Stomach smooth muscle (tissue), 2 donors: ENCODE data around the gene ZNF385A.

ENCODE experiments used
- H3K27ac ChIP-seq: one replicate; pipeline ENCODE4 v1.7.0; 2013; ENCODE audit warnings: mild to moderate bottlenecking, low read length, inconsistent platforms
- H3K27me3 ChIP-seq, 2 donors: one replicate each; pipeline ENCODE4 v1.7.0; 2013; ENCODE audit warnings: low read length in 2 of 2; ENCODE audit not compliant: insufficient read depth in 2 of 2, control insufficient read depth in 1 of 2
- H3K36me3 ChIP-seq, 2 donors: one replicate each; pipeline ENCODE4 v1.7.0; 2013; ENCODE audit warnings: low read length in 2 of 2; ENCODE audit not compliant: control insufficient read depth in 2 of 2, insufficient read depth in 2 of 2
- H3K4me1 ChIP-seq: one replicate; pipeline ENCODE4 v1.7.0; 2013; ENCODE audit warnings: low read length; ENCODE audit not compliant: control insufficient read depth, insufficient read depth
- H3K4me3 ChIP-seq, 2 donors: one replicate each; pipeline ENCODE4 v1.7.0; 2013; ENCODE audit warnings: low read length in 2 of 2
- H3K9ac ChIP-seq, 2 donors: one replicate each; pipeline ENCODE4 v1.7.0; 2013; ENCODE audit warnings: low read length in 2 of 2, mild to moderate bottlenecking in 1 of 2
- H3K9me3 ChIP-seq, 2 donors: one replicate each; pipeline ENCODE4 v1.7.0; 2013; ENCODE audit warnings: low read length in 2 of 2; ENCODE audit not compliant: control insufficient read depth in 2 of 2
- donor health status: healthy.
- donor health status: Pancreatic carcinoma.

Gene ZNF385A

GRCh38 chr12:54381136-54381535 lies 3.4 kb downstream of the ZNF385A start:
- peaks cover 20% of the 10 kb centered on the region for H3K4me1 ChIP-seq
- H3K9me3 ChIP-seq = no peaks in the 10 kb centered on the region
- no peak overlapping the region for H3K27ac ChIP-seq
- H3K36me3 ChIP-seq = no peaks in the 10 kb centered on the region
- H3K27me3 ChIP-seq = no peaks in the 10 kb centered on the region
- no peak overlapping the region for H3K9ac ChIP-seq
- no peak overlapping the region for H3K4me3 ChIP-seq

GRCh38 chr12:54379398-54380201 lies 4.9 kb downstream of the ZNF385A start:
- Histone ChIP-seq H3K9ac (peak overlapping the region; percentile 53 to 68), H3K27ac (peak overlapping the region; percentile 60), H3K4me1 (peaks cover 32% of the 10 kb centered on the region), H3K4me3 (peak overlapping the region; percentile 63 to 85), H3K27me3 (no peaks in the 10 kb centered on the region), H3K9me3 (no peaks in the 10 kb centered on the region), H3K36me3 (no peaks in the 10 kb centered on the region)

GRCh38 chr12:54378796-54379397 lies 5.6 kb downstream of the ZNF385A start:
- peak overlapping the region; percentile 63 to 85 for H3K4me3 ChIP-seq
- no peaks in the 10 kb centered on the region for H3K36me3 ChIP-seq
- H3K9ac ChIP-seq = peak overlapping the region; percentile 68 to 76
- no peaks in the 10 kb centered on the region for H3K27me3 ChIP-seq
- H3K27ac ChIP-seq = peak overlapping the region; percentile 60
- peaks cover 34% of the 10 kb centered on the region for H3K4me1 ChIP-seq
- no peaks in the 10 kb centered on the region for H3K9me3 ChIP-seq

GRCh38 chr12:54377797-54378515 lies 6.6 kb downstream of the ZNF385A start:
- H3K27me3 ChIP-seq = no peaks in the 10 kb centered on the region
- no peaks in the 10 kb centered on the region for H3K9me3 ChIP-seq
- peak overlapping the region; percentile 56 to 85 for H3K4me3 ChIP-seq
- H3K36me3 ChIP-seq = peaks cover 0 to 2% of the 10 kb centered on the region in 2 donors
- peaks cover 34% of the 10 kb centered on the region for H3K4me1 ChIP-seq
- H3K27ac ChIP-seq = peak overlapping the region; percentile 18
- peak overlapping the region; percentile 55 to 76 for H3K9ac ChIP-seq

GRCh38 chr12:54377007-54377406 lies 7.5 kb downstream of the ZNF385A start:
- Histone ChIP-seq H3K27ac (peak overlapping the region; percentile 31), H3K9ac (no peak overlapping the region), H3K36me3 (peaks cover 0 to 2% of the 10 kb centered on the region in 2 donors), H3K4me3 (peak overlapping the region in 1 of 2 donors; percentile 35), H3K4me1 (peaks cover 35% of the 10 kb centered on the region), H3K9me3 (no peaks in the 10 kb centered on the region), H3K27me3 (no peaks in the 10 kb centered on the region)

GRCh38 chr12:54376596-54376995 lies 7.9 kb downstream of the ZNF385A start:
- Histone ChIP-seq H3K4me1 (peaks cover 39% of the 10 kb centered on the region), H3K4me3 (peak overlapping the region in 1 of 2 donors; percentile 35), H3K27me3 (no peaks in the 10 kb centered on the region), H3K9me3 (no peaks in the 10 kb centered on the region), H3K9ac (no peak overlapping the region), H3K27ac (peak overlapping the region; percentile 31), H3K36me3 (peaks cover 0 to 2% of the 10 kb centered on the region in 2 donors)

- Histone ChIP-seq H3K9ac (no peak overlapping the region), H3K27ac (no peak overlapping the region), H3K9me3 (no peaks in the 10 kb centered on the region), H3K4me3 (no peak overlapping the region), H3K27me3 (no peaks in the 10 kb centered on the region), H3K36me3 (peaks cover 0 to 2% of the 10 kb centered on the region in 2 donors), H3K4me1 (peaks cover 52% of the 10 kb centered on the region)
These were observed 9.3 kb downstream of the ZNF385A start for GRCh38 chr12:54375259-54375579.

- Histone ChIP-seq H3K4me1 (peaks cover 55% of the 10 kb centered on the region), H3K4me3 (no peak overlapping the region), H3K27ac (no peak overlapping the region), H3K9ac (no peak overlapping the region), H3K9me3 (no peaks in the 10 kb centered on the region), H3K27me3 (no peaks in the 10 kb centered on the region), H3K36me3 (peaks cover 0 to 2% of the 10 kb centered on the region in 2 donors)
These were observed 9.8 kb downstream of the ZNF385A start for GRCh38 chr12:54374562-54375258.

GRCh38 chr12:54373649-54374561 lies 10.6 kb downstream of the ZNF385A start:
- Histone ChIP-seq H3K9ac (peak overlapping the region; percentile 6 to 21), H3K4me1 (peaks cover 54% of the 10 kb centered on the region), H3K27ac (peak overlapping the region; percentile 6), H3K9me3 (no peaks in the 10 kb centered on the region), H3K4me3 (no peak overlapping the region), H3K27me3 (no peaks in the 10 kb centered on the region), H3K36me3 (peaks cover 0 to 2% of the 10 kb centered on the region in 2 donors)
